Muscle of leg (tissue), 11 donors: ENCODE data around the gene STMP1. TPM values are rescaled to one million over a fixed set of nuclear protein-coding genes. Genes with fewer than 3 reads are reported as not detected.

Source experiments
- DNase-seq: peaks from one replicate; pipeline ENCODE4 v3.0.0; 2013
- H3K27ac ChIP-seq: one replicate; pipeline ENCODE4 v1.5.1; 2013; ENCODE audit warnings: mild to moderate bottlenecking, low read length, control low read depth
- H3K27me3 ChIP-seq: one replicate; pipeline ENCODE4 v1.6.1; 2013; ENCODE audit warnings: low read length; ENCODE audit not compliant: control insufficient read depth, insufficient read depth
- H3K36me3 ChIP-seq: one replicate; pipeline ENCODE4 v1.6.1; 2013; ENCODE audit warnings: low read length; ENCODE audit not compliant: control insufficient read depth, insufficient read depth
- H3K4me1 ChIP-seq: one replicate; pipeline ENCODE4 v1.6.1; 2013; ENCODE audit warnings: low read length; ENCODE audit not compliant: control insufficient read depth, insufficient read depth
- H3K4me3 ChIP-seq: one replicate; pipeline ENCODE4 v1.5.1; 2013; ENCODE audit warnings: low read length, control low read depth
- H3K9me3 ChIP-seq: replicated peaks from 2 replicates; pipeline ENCODE4 v1.6.1; 2013; ENCODE audit warnings: low read depth, low read length; ENCODE audit not compliant: control insufficient read depth
- WGBS: methylation state at CpG from one replicate; pipeline ENCODE4 v1.1.5; 2013; ENCODE audit warnings: missing lambda C conversion rate; ENCODE audit not compliant: insufficient coverage; 5-methylcytosine and 5-hydroxymethylcytosine counted together
- polyA plus RNA-seq, 8 donors: library from polyadenylated mRNA; unstranded; fragments of 120-200 nt; gene quantifications; one replicate each; pipeline versions ENCODE4 v1.2.1 to v1.2.3, GENCODE V29; 2013; ENCODE audit warnings: inconsistent platforms in 1 of 8, low replicate concordance in 1 of 8; ENCODE audit not compliant: insufficient read length in 8 of 8, insufficient read depth in 1 of 8
- total RNA-seq: library from RNA; stranded (reverse); fragments of 120-200 nt; gene quantifications from one replicate; pipeline ENCODE4 v1.2.4, GENCODE V29; 2013

STMP1 gene
- total and polyA plus RNA-seq, 9 donors: 16.9 to 52.3 (median 49.8) TPM

- no peaks in the 10 kb centered on the region for H3K27me3 ChIP-seq
- no peak overlapping the region for H3K27ac ChIP-seq
- 100% methylated on average over 3 of the region's 3 CpGs for WGBS
- no peaks in the 10 kb centered on the region for H3K9me3 ChIP-seq
- no peak overlapping the region for H3K4me3 ChIP-seq
- no peaks in the 10 kb centered on the region for H3K4me1 ChIP-seq
- H3K36me3 ChIP-seq: peaks cover 44% of the 10 kb centered on the region
- DNase-seq: no peak
Measured at GRCh38 chr7:135644154-135644553, 18.2 kb upstream of the STMP1 start.

GRCh38 chr7:135644729-135645128 is 17.6 kb upstream of the STMP1 start:
- Histone ChIP-seq H3K4me3 (no peak overlapping the region), H3K27ac (no peak overlapping the region), H3K27me3 (no peaks in the 10 kb centered on the region), H3K9me3 (no peaks in the 10 kb centered on the region), H3K36me3 (peaks cover 40% of the 10 kb centered on the region), H3K4me1 (no peaks in the 10 kb centered on the region)
- DNase-seq: no peak
- no CpG with 5 or more reads among the region's 3 CpGs for WGBS

GRCh38 chr7:135645296-135645904 is 16.9 kb upstream of the STMP1 start:
- Histone ChIP-seq H3K27me3 (no peaks in the 10 kb centered on the region), H3K27ac (no peak overlapping the region), H3K4me3 (no peak overlapping the region), H3K4me1 (no peaks in the 10 kb centered on the region), H3K9me3 (no peaks in the 10 kb centered on the region), H3K36me3 (peaks cover 37% of the 10 kb centered on the region)
- WGBS: 100% methylated on average over 2 of the region's 6 CpGs
- DNase-seq: peak; percentile 53

- Histone ChIP-seq H3K4me3 (no peak overlapping the region), H3K36me3 (peaks cover 32% of the 10 kb centered on the region), H3K27me3 (no peaks in the 10 kb centered on the region), H3K27ac (no peak overlapping the region), H3K4me1 (no peaks in the 10 kb centered on the region), H3K9me3 (no peaks in the 10 kb centered on the region)
- no peak for DNase-seq
- no CpG with 5 or more reads among the region's 1 CpG for WGBS
Measured at GRCh38 chr7:135647755-135648154, 14.6 kb upstream of the STMP1 start.

GRCh38 chr7:135648235-135648634 is 14.1 kb upstream of the STMP1 start:
- 100% methylated on average over 1 of the region's 7 CpGs for WGBS

GRCh38 chr7:135650831-135651573 is 11.3 kb upstream of the STMP1 start:
- no peak overlapping the region for H3K27ac ChIP-seq
- no peaks in the 10 kb centered on the region for H3K9me3 ChIP-seq
- no peak overlapping the region for H3K4me3 ChIP-seq
- peaks cover 13% of the 10 kb centered on the region for H3K36me3 ChIP-seq
- H3K27me3 ChIP-seq: no peaks in the 10 kb centered on the region
- WGBS: 79% methylated on average over 10 of the region's 15 CpGs
- peak; percentile 60 for DNase-seq
- no peaks in the 10 kb centered on the region for H3K4me1 ChIP-seq

More at GRCh38 chr7:135648235-135648634, 14.1 kb upstream of the STMP1 start:
- Histone ChIP-seq H3K27me3 (no peaks in the 10 kb centered on the region), H3K4me3 (no peak overlapping the region), H3K27ac (no peak overlapping the region), H3K9me3 (no peaks in the 10 kb centered on the region), H3K36me3 (peaks cover 28% of the 10 kb centered on the region), H3K4me1 (no peaks in the 10 kb centered on the region)
- no peak for DNase-seq

GRCh38 chr7:135653340-135654080 is 8.8 kb upstream of the STMP1 start:
- whole genome bisulfite sequencing: 80% methylated on average over 1 of the region's 12 CpGs
- peaks cover 4% of the 10 kb centered on the region for H3K36me3 ChIP-seq
- no peak for DNase-seq
- H3K4me3 ChIP-seq: no peak overlapping the region
- H3K27ac ChIP-seq: no peak overlapping the region
- no peaks in the 10 kb centered on the region for H3K27me3 ChIP-seq
- no peaks in the 10 kb centered on the region for H3K4me1 ChIP-seq
- H3K9me3 ChIP-seq: no peaks in the 10 kb centered on the region

GRCh38 chr7:135658564-135658963 is 3.8 kb upstream of the STMP1 start:
- H3K27me3 ChIP-seq: no peaks in the 10 kb centered on the region
- no peaks in the 10 kb centered on the region for H3K36me3 ChIP-seq
- H3K9me3 ChIP-seq: no peaks in the 10 kb centered on the region
- no peak for DNase-seq
- no peak overlapping the region for H3K27ac ChIP-seq
- 100% methylated on average over 1 of the region's 5 CpGs for WGBS
- H3K4me3 ChIP-seq: no peak overlapping the region
- H3K4me1 ChIP-seq: peaks cover 13% of the 10 kb centered on the region

- H3K4me1 ChIP-seq: peaks cover 16% of the 10 kb centered on the region
- H3K4me3 ChIP-seq: no peak overlapping the region
- no peaks in the 10 kb centered on the region for H3K36me3 ChIP-seq
- H3K27ac ChIP-seq: no peak overlapping the region
- no peaks in the 10 kb centered on the region for H3K27me3 ChIP-seq
- H3K9me3 ChIP-seq: no peaks in the 10 kb centered on the region
- peak; percentile 29 for DNase-seq
- no CpG with 5 or more reads among the region's 9 CpGs for WGBS
Measured at GRCh38 chr7:135659159-135659846, 3.0 kb upstream of the STMP1 start.
